Heart left ventricle (tissue), 16 donors: ENCODE data around the gene WBP1L. TPM values are rescaled to one million over a fixed set of nuclear protein-coding genes. Genes with fewer than 3 reads are reported as not detected.

Source experiments
- ATAC-seq, 4 donors: fragments of 200-7000 bp; cut with Tn5 transposase; one replicate each; pipeline ENCODE4 v1.9.1; 2020 to 2022; ENCODE audit warnings: moderate library complexity in 4 of 4, mild to moderate bottlenecking in 3 of 4, moderate number of reproducible peaks in 1 of 4
- DNase-seq, 5 donors: peaks; one replicate each; pipeline ENCODE4 v3.0.0-alpha.2; 2020
- H3K27ac ChIP-seq, 12 donors: fragments of 200-600 bp; sonication (generic) in 4 of 12; one replicate each; pipeline versions ENCODE4 v1.5.0 to v1.8.0; 2016 to 2022; ENCODE audit warnings: mild to moderate bottlenecking in 2 of 12
- H3K27me3 ChIP-seq, 9 donors: fragments of 200-600 bp; sonication (generic) in 2 of 9; one replicate each; pipeline versions ENCODE4 v1.5.1 to v1.8.0; 2016 to 2022; ENCODE audit warnings: mild to moderate bottlenecking in 3 of 9
- H3K36me3 ChIP-seq, 9 donors: fragments of 200-600 bp; sonication (generic) in 2 of 9; one replicate each; pipeline versions ENCODE4 v1.5.0 to v1.8.0; 2018 to 2022; ENCODE audit warnings: mild to moderate bottlenecking in 2 of 9
- H3K4me1 ChIP-seq, 12 donors: fragments of 200-600 bp; sonication (generic) in 4 of 12; one replicate each; pipeline versions ENCODE4 v1.5.0 to v1.8.0; 2016 to 2022; ENCODE audit warnings: mild to moderate bottlenecking in 3 of 12
- H3K4me3 ChIP-seq, 12 donors: fragments of 200-600 bp; sonication (generic) in 4 of 12; one replicate each; pipeline versions ENCODE4 v1.5.0 to v1.8.0; 2017 to 2022; ENCODE audit warnings: mild to moderate bottlenecking in 9 of 12, moderate library complexity in 4 of 12
- H3K9me3 ChIP-seq, 12 donors: fragments of 200-600 bp; sonication (generic) in 4 of 12; one replicate each; pipeline versions ENCODE4 v1.5.0 to v1.8.0; 2016 to 2022; ENCODE audit warnings: mild to moderate bottlenecking in 1 of 12
- POLR2A ChIP-seq, 2 donors: fragments of 450-650 bp; IDR thresholded peaks; one replicate each; pipeline ENCODE4 v1.6.1; 2017; ENCODE audit warnings: antibody characterized with exemption in 2 of 2, mild to moderate bottlenecking in 2 of 2, moderate library complexity in 2 of 2
- WGBS, 4 donors: extraction: QIAGEN DNeasy Blood & Tissue Kit in 2 of 4; methylation state at CpG; one replicate each; pipeline versions ENCODE4 v1.1.5 to v1.1.7; 2013 to 2018; 5-methylcytosine and 5-hydroxymethylcytosine counted together
- intact Hi-C, 10 donors: fragments of 100-400 bp; cut with DNase I; formaldehyde crosslinking; loops; one replicate each; pipeline versions ENCODE4 v1.11.1 to v1.14.2; 2022
- polyA plus RNA-seq, 2 donors: library from polyadenylated mRNA; stranded (reverse); fragments of 200-250 nt; gene quantifications; one replicate each; pipeline ENCODE4 v1.2.3, GENCODE V29; 2013
- total RNA-seq, 9 donors: library from RNA; depleted of rRNA in 2 of 9; stranded (reverse); fragments of >200 nt in 2 of 9; fragmentation: NEBNext Ultra II Directional in 3 of 9; extraction: Animal tissue kit (Norgen Biotek cat#: 25700) in 3 of 9; gene quantifications; one replicate each; pipeline versions ENCODE4 v1.1.0 to v1.2.4, GENCODE V29; 2016 to 2023
- TF ChIP-seq, protein P1 (sequence below), 12 donors: fragments of 200-600 bp; sonication (generic) in 4 of 12; IDR thresholded peaks; one replicate each; pipeline versions ENCODE4 v1.5.0 to v1.8.0; 2018 to 2022; ENCODE audit warnings: antibody characterized with exemption in 12 of 12, mild to moderate bottlenecking in 5 of 12
- donor health status: ischemic (EF 13 %, LVEDD 7.1; RV severe dilation, severe dysfunction).
- donor health status: healthy with polysubstance abuse.
- donor health status: DM: no; HTN: yes; CAD: no.
- donor health status: DM: no; HTN: no; CAD: no.
- donor health status: ischemic (EF 25% LVEDD 6.9; RV normal size, moderate dysfunction).
- donor health status: ischemic (EF 25% LVEDD 5.7; RV mildly dilated, moderate dysfunction).
- donor health status: healthy.
- donor health status: DM: yes; HTN: yes; CAD: no.
- donor health status: ischemic (EF 35%, LVEDD 5.7; RV mildly dilated, moderate dysfunction).
- donor health status: nonischemic (EF 11% LVEDD 7.7; RV severe dilation, severe dysfunction).
- donor health status: DM: yes; HTN: yes; CAD: no.
- donor health status: PGD.
- donor health status: ischemic (EF 29% LVEDD 5.4; RV normal size, mild dysfunction).
- donor health status: nonischemic (EF 23%, LVEDD 6.1; RV moderate dilation, normal function).

WBP1L gene
- total and polyA plus RNA-seq, 11 donors, result 10.7 to 75.1 (median 27.6) TPM

DNA sequence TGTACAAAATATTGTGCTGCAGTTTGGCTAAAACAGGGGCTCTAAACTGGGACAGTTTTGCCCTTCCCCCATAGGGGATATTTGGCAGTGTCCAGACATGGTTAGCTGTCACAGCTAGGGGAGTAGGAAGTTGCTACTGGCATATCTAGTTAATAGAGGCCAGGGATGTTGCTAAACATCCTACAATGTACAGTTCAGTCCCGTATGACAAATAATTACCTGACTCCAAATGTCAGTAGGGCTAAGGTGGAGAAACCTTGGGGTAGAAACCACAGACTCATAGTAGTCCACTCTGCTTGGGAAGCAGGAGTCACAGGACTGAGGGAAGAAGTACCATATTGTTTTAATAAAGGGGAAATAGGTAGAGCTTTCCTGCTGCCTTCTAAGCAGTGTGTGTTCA, 39.8 kb downstream of the WBP1L start:
- peaks cover 32 to 95% (median 86%) of the 10 kb centered on the region in 12 donors for H3K4me1 ChIP-seq
- 8 to 18% (median 11%) methylated on average over 1 of the region's 1 CpG for WGBS, 4 donors

DNA sequence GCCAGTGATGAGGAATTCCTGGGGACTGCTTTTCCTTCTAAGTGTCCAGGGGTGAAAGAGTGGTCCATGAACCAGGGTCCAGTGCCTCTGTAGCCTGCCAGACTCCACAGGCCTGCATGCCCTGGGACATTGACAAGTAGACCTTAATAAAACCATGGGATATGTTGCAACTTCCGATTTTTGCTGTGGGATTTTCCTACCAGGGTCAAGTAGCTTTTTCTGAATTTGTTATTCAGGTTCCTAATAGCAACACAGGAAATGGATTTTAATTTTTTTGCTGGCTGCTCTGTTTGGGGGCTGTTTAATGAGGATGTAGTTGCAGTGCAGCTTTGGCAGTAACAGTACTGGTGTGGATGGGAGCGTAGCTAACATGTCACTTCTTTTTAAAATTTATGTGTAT, 42.1 kb downstream of the WBP1L start:
- Histone ChIP-seq H3K9me3 (peaks cover 0 to 4% (median 0%) of the 10 kb centered on the region in 12 donors), H3K36me3 (peaks cover 0 to 5% (median 0%) of the 10 kb centered on the region in 9 donors), H3K27me3 (no peaks in the 10 kb centered on the region), H3K4me1 (peaks cover 30 to 89% (median 72%) of the 10 kb centered on the region in 12 donors), H3K4me3 (peak overlapping the region in 1 of 12 donors; percentile 31), H3K27ac (peak overlapping the region; percentile 11 to 99 (median 80))
- DNase-seq (peak in 2 of 5 donors; percentile 31 to 43), ATAC-seq (peak in 1 of 4 donors; percentile 46)
- 37 to 52% (median 42%) methylated on average over 2 of the region's 2 CpGs for WGBS, 4 donors
- intact Hi-C loops, result loop anchor here in 1 of 10 donors (10.0 kb wide), 1 partner anchor 141 kb away; the partner anchor contains the start of gene TRIM8
- TF ChIP-seq POLR2A (IDR thresholded peaks at IDR 0.05), result no peak
- TF ChIP-seq, protein P1, sequence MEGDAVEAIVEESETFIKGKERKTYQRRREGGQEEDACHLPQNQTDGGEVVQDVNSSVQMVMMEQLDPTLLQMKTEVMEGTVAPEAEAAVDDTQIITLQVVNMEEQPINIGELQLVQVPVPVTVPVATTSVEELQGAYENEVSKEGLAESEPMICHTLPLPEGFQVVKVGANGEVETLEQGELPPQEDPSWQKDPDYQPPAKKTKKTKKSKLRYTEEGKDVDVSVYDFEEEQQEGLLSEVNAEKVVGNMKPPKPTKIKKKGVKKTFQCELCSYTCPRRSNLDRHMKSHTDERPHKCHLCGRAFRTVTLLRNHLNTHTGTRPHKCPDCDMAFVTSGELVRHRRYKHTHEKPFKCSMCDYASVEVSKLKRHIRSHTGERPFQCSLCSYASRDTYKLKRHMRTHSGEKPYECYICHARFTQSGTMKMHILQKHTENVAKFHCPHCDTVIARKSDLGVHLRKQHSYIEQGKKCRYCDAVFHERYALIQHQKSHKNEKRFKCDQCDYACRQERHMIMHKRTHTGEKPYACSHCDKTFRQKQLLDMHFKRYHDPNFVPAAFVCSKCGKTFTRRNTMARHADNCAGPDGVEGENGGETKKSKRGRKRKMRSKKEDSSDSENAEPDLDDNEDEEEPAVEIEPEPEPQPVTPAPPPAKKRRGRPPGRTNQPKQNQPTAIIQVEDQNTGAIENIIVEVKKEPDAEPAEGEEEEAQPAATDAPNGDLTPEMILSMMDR (IDR thresholded peaks at IDR 0.05), result no peak

More for the DNA sequence above, 39.8 kb downstream of the WBP1L start:
- no peak for TF ChIP-seq POLR2A (IDR thresholded peaks at IDR 0.05)
- TF ChIP-seq, protein P1 (IDR thresholded peaks at IDR 0.05), result peak in 2 of 12 donors; percentile 8 to 13
- ATAC-seq (peak in 3 of 4 donors; percentile 18 to 39 (median 38)), DNase-seq (no peak)
- H3K36me3 ChIP-seq, result no peaks in the 10 kb centered on the region
- intact Hi-C loops, result loop anchor here in 1 of 10 donors (10.0 kb wide), 1 partner anchor 139 kb away; the partner anchor contains the start of gene TRIM8
- H3K4me3 ChIP-seq, result peak overlapping the region in 8 of 12 donors; percentile 1 to 33 (median 13)
- H3K27me3 ChIP-seq, result no peaks in the 10 kb centered on the region
- H3K9me3 ChIP-seq, result no peaks in the 10 kb centered on the region
- H3K27ac ChIP-seq, result peak overlapping the region; percentile 77 to 99 (median 94)

DNA sequence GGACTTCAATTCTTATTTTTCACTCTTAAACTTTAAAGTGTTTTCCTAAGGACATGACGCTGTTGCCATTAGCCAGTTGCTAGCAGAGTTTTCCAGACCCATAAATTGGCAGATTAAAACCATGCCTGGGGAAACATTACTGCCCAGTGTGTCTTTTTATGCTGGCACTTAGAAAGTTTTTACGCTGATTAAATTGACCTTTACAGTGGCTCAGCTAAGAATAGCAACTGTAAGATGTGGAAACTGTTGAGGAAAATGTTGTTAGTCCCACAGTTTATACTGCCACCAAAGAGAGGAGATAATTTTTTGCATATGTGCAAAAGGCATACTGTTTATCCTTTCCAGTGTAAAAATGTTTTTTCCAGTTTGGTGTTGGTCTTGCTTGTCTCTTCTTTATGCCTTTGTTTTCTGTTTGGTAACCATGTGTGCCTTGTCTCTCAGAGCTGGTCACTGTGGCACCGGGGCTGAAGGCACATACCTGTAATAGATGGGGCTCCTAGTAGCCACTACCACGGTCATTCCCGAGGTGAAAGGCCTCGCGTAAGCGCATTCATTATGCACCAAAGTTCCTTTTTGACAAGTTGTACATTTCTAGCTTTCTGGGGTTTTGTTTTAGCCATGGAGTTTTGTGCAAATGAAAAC, 48.1 kb downstream of the WBP1L start:
- Histone ChIP-seq H3K27ac (peak overlapping the region; percentile 30 to 85 (median 64)), H3K36me3 (peaks cover 0 to 11% (median 0%) of the 10 kb centered on the region in 9 donors), H3K4me1 (peaks cover 11 to 90% (median 57%) of the 10 kb centered on the region in 12 donors), H3K4me3 (no peak overlapping the region), H3K9me3 (peaks cover 0 to 4% (median 0%) of the 10 kb centered on the region in 12 donors), H3K27me3 (no peaks in the 10 kb centered on the region)
- WGBS, 4 donors, result 54 to 70% (median 56%) methylated on average over 8 of the region's 8 CpGs
- intact Hi-C loops, result loop anchor here in 1 of 10 donors (10.0 kb wide), 1 partner anchor 47 kb away; the partner anchor contains the start of gene WBP1L
- TF ChIP-seq POLR2A (IDR thresholded peaks at IDR 0.05), result no peak
- TF ChIP-seq, protein P1 (IDR thresholded peaks at IDR 0.05), result no peak
- DNase-seq (no peak), ATAC-seq (peak in 2 of 4 donors; percentile 27 to 40)
